CD4-positive, CD25-positive, alpha-beta regulatory T cell (primary cell): ENCODE data around the gene ABCA2. TPM values are rescaled to one million over a fixed set of nuclear protein-coding genes. Genes with fewer than 3 reads are reported as not detected.

Experiments
- ATAC-seq, 2 donors: fragments of 150-1000 bp; cut with Tn5 transposase; one replicate each; pipeline ENCODE4 v1.10.0; 2021; ENCODE audit warnings: low read depth in 2 of 2, moderate number of reproducible peaks in 2 of 2, moderate library complexity in 1 of 2
- DNase-seq, 3 donors: peaks; one replicate each; pipeline versions ENCODE4 v3.0.0 to v3.0.0-alpha.2; 2012 to 2022; ENCODE audit warnings: mixed read lengths in 1 of 3
- H3K27ac ChIP-seq: one replicate; pipeline ENCODE4 v1.7.0; 2013; ENCODE audit warnings: mild to moderate bottlenecking, low read length; ENCODE audit not compliant: insufficient read depth, poor library complexity, severe bottlenecking
- H3K27me3 ChIP-seq: one replicate; pipeline ENCODE4 v1.7.0; 2013; ENCODE audit warnings: low read length; ENCODE audit not compliant: control insufficient read depth, insufficient read depth
- H3K36me3 ChIP-seq: one replicate; pipeline ENCODE4 v1.7.0; 2013; ENCODE audit warnings: mild to moderate bottlenecking, low read length, moderate library complexity; ENCODE audit not compliant: control insufficient read depth, insufficient read depth
- H3K4me1 ChIP-seq: 2 replicates; pipeline ENCODE4 v1.7.0; 2013; ENCODE audit warnings: mild to moderate bottlenecking, low read length; ENCODE audit not compliant: insufficient read depth, control insufficient read depth, poor library complexity, severe bottlenecking
- H3K4me3 ChIP-seq: one replicate; pipeline ENCODE4 v1.7.0; 2013; ENCODE audit warnings: low read depth, mild to moderate bottlenecking, low read length, moderate library complexity
- H3K9me3 ChIP-seq, 2 experiments: 1 replicate in 1 of 2; 2 replicates in 1 of 2; pipeline ENCODE4 v1.7.0; 2013; ENCODE audit warnings: low read length in 2 of 2, mild to moderate bottlenecking in 1 of 2, moderate library complexity in 1 of 2; ENCODE audit not compliant: control insufficient read depth in 2 of 2
- H3K27ac Mint-ChIP-seq, 3 donors: one replicate each; pipeline ENCODE4 v1.8.0; 2020 to 2022; ENCODE audit warnings: mild to moderate bottlenecking in 3 of 3, mixed read lengths in 3 of 3, moderate library complexity in 2 of 3
- H3K27me3 Mint-ChIP-seq: one replicate; pipeline ENCODE4 v1.8.0; 2022; ENCODE audit warnings: mild to moderate bottlenecking, mixed read lengths
- H3K36me3 Mint-ChIP-seq: one replicate; pipeline ENCODE4 v1.8.0; 2020; ENCODE audit warnings: mixed read lengths
- H3K4me1 Mint-ChIP-seq, 4 donors: one replicate each; pipeline ENCODE4 v1.8.0; 2020 to 2022; ENCODE audit warnings: mixed read lengths in 4 of 4, mild to moderate bottlenecking in 1 of 4
- H3K4me3 Mint-ChIP-seq, 4 donors: one replicate each; pipeline ENCODE4 v1.8.0; 2020 to 2022; ENCODE audit warnings: mild to moderate bottlenecking in 4 of 4, mixed read lengths in 4 of 4, moderate library complexity in 3 of 4
- H3K9me3 Mint-ChIP-seq, 7 donors: one replicate each; pipeline ENCODE4 v1.8.0; 2020 to 2022; ENCODE audit warnings: mixed read lengths in 7 of 7, mild to moderate bottlenecking in 3 of 7, moderate library complexity in 2 of 7
- polyA plus RNA-seq, 4 donors: library from polyadenylated mRNA; unstranded; fragments of 300-500 nt; fragmentation: Illumina TruSeq; gene quantifications; one replicate each; pipeline ENCODE4 v1.2.3, GENCODE V29; 2021
- total RNA-seq: library from RNA; stranded (reverse); gene quantifications from one replicate; pipeline ENCODE4 v1.2.3, GENCODE V29; 2022

ABCA2 gene
- total and polyA plus RNA-seq, 5 donors from 2014 or later: 3.8 to 135 (median 4.5) TPM

DNA sequence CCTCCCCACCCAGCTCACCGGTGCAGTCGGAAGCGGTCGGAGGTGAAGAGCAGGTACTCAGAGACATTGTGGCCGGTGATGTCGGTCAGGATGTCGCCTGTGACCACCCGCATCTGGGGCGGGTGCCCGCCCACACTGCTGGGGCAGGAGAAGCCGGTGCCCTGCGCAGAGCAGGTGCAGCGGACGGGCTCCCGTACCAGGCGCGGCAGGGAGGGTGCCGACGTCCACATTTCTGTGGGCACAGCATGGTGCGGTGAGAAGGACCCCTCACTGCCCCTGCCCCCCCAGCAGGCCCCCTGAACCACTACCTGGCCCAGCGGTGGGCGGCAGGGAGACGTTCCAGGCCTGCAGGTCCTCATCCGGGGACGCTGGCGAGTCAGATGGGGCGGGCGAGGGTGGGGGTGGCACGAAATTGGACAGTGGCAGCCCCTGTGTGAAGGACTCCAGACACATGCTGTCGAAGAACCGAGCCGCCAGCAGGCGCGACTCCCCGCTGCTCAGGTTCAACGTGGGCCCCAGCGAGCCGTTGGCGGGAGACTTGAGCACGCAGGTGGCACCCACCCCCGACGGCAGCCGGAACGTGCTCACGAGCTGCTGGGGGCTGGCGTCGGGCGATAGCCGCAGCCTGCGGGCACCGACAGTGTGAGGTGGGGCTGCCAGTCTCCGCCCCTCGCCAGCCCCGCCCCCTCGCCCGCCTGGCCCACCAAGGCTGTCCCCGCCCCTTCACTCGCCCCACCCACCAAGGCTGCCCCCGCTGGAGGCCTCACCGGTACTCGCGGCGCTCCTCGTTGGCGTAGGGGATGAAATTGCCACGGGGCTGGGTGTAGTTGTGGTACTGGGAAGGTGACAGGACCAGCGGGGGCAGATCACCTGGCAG, 15.1 kb downstream of the ABCA2 start:
- H3K4me3 Mint-ChIP-seq: no peak overlapping the region
- Histone ChIP-seq H3K9me3 (no peaks in the 10 kb centered on the region), H3K27me3 (no peaks in the 10 kb centered on the region), H3K4me3 (no peak overlapping the region), H3K36me3 (peaks cover 11% of the 10 kb centered on the region), H3K27ac (no peak overlapping the region), H3K4me1 (no peaks in the 10 kb centered on the region)
- ATAC-seq: no peak
- H3K4me1 Mint-ChIP-seq: no peaks in the 10 kb centered on the region
- H3K9me3 Mint-ChIP-seq: peaks cover 0 to 2% (median 0%) of the 10 kb centered on the region in 7 donors
- no peak for DNase-seq
- H3K27me3 Mint-ChIP-seq: no peaks in the 10 kb centered on the region
- H3K36me3 Mint-ChIP-seq: peaks cover 4% of the 10 kb centered on the region
- H3K27ac Mint-ChIP-seq: no peak overlapping the region

DNA sequence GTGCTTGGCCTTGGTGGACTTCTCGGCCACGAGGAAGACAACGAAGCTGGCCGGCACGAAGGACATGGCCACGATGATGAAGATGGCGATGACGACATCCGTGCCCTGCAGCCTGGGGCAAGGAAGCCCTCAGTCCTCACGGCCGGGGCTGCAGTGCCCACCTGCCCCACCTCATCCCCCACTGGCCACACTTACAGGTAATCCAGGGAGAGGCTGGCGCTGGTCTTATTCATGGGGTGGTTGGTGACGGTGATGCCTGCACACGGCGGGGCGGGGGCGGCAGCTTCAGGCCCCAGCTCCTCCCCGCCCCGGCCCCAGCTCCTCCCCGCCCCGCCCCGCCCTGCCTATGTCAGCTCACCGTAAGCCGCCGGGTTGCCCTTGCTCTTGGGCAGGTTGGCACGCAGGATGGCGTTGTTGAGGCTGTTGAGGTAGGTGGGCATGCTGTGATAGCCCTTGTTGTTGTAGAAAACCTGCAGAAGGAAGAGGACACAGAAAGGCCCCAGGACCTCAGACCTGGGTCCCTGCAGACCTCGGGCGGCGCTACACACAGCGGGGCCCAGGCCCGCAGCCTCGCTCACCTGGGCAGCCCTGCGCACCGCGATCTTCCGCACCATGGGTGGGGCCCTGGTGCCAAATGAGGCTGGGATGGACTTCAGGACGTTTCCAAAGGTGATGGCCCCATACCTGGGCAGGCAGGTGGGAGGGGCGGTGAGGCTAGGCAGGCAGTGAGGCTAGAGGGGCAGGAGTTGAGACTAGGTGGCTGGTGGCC, 15.9 kb downstream of the ABCA2 start:
- Mint-ChIP-seq H3K27me3 (no peaks in the 10 kb centered on the region), H3K36me3 (peaks cover 4% of the 10 kb centered on the region), H3K27ac (no peak overlapping the region), H3K4me3 (no peak overlapping the region), H3K9me3 (peaks cover 0 to 2% (median 0%) of the 10 kb centered on the region in 7 donors), H3K4me1 (no peaks in the 10 kb centered on the region)
- Histone ChIP-seq H3K9me3 (no peaks in the 10 kb centered on the region), H3K36me3 (peaks cover 11% of the 10 kb centered on the region), H3K4me1 (no peaks in the 10 kb centered on the region), H3K27me3 (no peaks in the 10 kb centered on the region), H3K27ac (no peak overlapping the region), H3K4me3 (no peak overlapping the region)
- no peak for ATAC-seq
- no peak for DNase-seq

DNA sequence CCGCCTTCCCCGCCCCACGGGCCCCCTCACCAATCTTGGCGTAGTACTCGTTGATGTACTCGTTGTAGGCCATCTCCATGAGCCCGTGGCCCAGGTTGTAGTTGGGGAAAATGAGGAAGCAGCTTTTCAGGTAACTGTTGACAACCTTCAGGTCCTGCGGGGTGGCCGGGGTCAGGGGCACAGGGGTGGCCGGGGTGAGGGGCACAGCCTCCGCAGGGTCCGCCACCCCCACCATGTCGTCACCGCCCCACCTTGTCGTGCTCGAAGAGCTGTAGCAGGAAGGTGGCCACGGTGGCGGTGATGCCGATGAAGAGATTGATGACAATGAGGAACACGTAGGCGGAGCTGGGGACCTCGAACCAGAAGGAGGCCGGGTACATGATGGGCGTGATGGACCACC, 16.9 kb downstream of the ABCA2 start:
- no peaks in the 10 kb centered on the region for H3K4me1 ChIP-seq
- no peak for DNase-seq
- Mint-ChIP-seq H3K36me3 (no peaks in the 10 kb centered on the region), H3K4me1 (no peaks in the 10 kb centered on the region), H3K27ac (no peak overlapping the region), H3K4me3 (no peak overlapping the region), H3K27me3 (no peaks in the 10 kb centered on the region), H3K9me3 (no peaks in the 10 kb centered on the region)
- H3K27me3 ChIP-seq: no peaks in the 10 kb centered on the region
- H3K36me3 ChIP-seq: peaks cover 9% of the 10 kb centered on the region
- ATAC-seq: no peak
- H3K4me3 ChIP-seq: no peak overlapping the region
- H3K27ac ChIP-seq: no peak overlapping the region
- no peaks in the 10 kb centered on the region for H3K9me3 ChIP-seq

DNA sequence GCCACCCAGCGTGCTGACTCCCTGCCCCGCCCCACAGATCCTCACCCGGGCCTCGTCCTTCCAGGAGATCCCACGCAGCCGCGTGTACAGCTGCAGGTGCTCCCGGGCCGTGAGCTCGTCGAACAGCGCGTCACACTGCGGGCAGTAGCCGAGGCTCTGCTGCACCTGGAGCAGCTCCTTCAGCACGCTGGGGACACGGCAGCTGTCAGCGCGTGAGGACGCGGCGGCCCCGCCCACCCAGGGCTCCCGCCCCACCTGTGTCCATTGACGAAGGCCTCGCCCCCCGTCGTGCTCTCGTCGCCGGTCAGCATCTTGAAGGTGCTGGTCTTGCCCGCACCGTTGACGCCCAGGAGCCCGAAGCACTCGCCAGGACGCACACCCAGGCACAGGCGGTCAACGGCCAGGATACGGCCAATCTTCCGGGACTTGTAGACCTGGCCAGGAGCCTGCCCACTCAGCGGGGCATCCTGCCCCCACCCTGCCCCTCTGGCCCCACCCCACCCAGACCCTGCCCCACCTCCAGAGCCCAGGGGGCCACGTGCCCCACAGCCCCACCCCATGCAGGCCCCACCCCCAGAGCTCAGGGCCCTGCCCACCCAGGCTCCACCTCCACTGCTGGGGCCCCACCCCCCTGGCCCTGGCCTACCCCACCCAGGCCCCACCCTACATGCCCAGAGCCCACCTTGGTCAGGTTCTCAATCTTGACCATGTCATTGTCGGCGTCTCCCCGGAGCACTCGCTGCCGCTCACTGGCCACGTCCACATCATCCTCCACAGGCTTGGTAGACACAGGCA, 17.9 kb downstream of the ABCA2 start:
- Histone ChIP-seq H3K27ac (no peak overlapping the region), H3K27me3 (no peaks in the 10 kb centered on the region), H3K36me3 (peaks cover 2% of the 10 kb centered on the region), H3K9me3 (no peaks in the 10 kb centered on the region), H3K4me1 (no peaks in the 10 kb centered on the region), H3K4me3 (no peak overlapping the region)
- H3K4me1 Mint-ChIP-seq: no peaks in the 10 kb centered on the region
- DNase-seq (no peak), ATAC-seq (no peak)
- no peak overlapping the region for H3K4me3 Mint-ChIP-seq
- H3K27ac Mint-ChIP-seq: no peak overlapping the region
- no peaks in the 10 kb centered on the region for H3K9me3 Mint-ChIP-seq
- no peaks in the 10 kb centered on the region for H3K27me3 Mint-ChIP-seq
- H3K36me3 Mint-ChIP-seq: no peaks in the 10 kb centered on the region

DNA sequence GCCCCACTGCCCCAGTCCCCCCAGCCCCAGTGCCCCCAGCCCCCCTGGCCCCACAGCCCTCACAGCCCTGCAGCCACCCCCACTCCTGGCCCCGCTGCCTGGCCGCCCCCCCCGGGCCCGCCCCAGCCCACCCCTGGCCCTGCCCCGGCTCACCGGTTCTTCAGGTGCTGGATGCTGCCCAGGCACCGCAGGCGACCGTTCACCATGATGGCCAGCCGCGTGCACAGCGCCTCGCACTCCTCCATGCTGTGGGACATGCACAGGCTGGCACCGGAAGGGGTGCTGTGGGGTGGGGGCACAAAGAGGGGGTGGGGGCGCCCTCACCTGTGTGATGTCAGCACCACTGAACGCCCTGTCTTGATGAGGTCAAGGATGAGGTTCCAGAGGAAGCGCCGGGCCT, 18.8 kb downstream of the ABCA2 start:
- H3K36me3 Mint-ChIP-seq: no peaks in the 10 kb centered on the region
- no peak overlapping the region for H3K27ac Mint-ChIP-seq
- Histone ChIP-seq H3K36me3 (peaks cover 2% of the 10 kb centered on the region), H3K27ac (no peak overlapping the region), H3K9me3 (no peaks in the 10 kb centered on the region), H3K27me3 (no peaks in the 10 kb centered on the region), H3K4me3 (no peak overlapping the region), H3K4me1 (no peaks in the 10 kb centered on the region)
- ATAC-seq (no peak), DNase-seq (no peak)
- peaks cover 0 to 4% (median 0%) of the 10 kb centered on the region in 4 donors for H3K4me1 Mint-ChIP-seq
- H3K4me3 Mint-ChIP-seq: no peak overlapping the region
- H3K9me3 Mint-ChIP-seq: no peaks in the 10 kb centered on the region
- no peaks in the 10 kb centered on the region for H3K27me3 Mint-ChIP-seq

DNA sequence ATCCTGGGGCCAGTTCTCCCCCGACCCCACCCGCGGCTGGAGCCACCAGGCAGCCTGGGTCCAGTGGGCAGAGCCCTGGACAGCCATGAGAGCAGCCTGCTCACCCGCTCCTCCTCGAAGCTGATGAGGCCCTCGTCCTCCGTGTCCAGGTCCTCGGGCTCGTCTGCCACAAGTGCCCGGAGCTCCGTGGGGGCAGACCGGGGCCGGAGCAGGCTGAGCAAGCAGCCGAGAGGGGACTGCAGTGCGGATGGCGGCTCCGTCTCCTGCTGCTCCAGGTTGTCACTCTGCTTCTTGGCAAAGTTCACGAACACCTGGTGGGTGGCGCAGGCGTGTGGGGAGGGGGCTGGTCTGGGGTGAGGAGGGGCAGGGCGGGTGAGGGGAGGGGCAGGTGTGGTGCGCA, 19.7 kb downstream of the ABCA2 start:
- ATAC-seq: no peak
- no peaks in the 10 kb centered on the region for H3K9me3 Mint-ChIP-seq
- H3K27ac ChIP-seq: no peak overlapping the region

DNA sequence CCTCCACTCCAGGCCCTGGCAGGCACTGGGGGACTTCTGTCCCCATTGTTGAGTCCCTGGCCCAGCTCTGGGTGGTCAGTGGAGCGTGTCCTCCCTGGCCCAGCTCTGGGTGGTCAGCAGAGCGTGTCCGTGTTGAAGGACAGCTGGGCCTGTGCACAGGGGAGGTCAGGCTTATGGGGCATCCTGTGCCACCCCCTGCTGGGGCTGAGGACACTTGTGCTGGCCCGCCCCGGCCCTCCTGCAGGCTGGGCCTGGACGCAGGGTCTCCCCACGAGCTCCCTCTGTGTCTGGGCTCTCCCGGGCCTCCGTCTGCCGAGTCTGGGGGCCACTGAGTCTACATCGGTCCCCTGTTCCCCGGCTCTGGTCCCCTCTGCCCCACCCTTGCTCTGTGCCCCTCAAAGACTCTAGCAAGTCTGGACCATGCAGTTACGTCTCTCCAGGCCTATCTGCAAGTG, 20.2 kb downstream of the ABCA2 start:
- H3K4me3 ChIP-seq: no peak overlapping the region
- no peaks in the 10 kb centered on the region for H3K36me3 Mint-ChIP-seq
- H3K36me3 ChIP-seq: no peaks in the 10 kb centered on the region
- no peaks in the 10 kb centered on the region for H3K27me3 Mint-ChIP-seq
- H3K27ac ChIP-seq: no peak overlapping the region
- no peak overlapping the region for H3K4me3 Mint-ChIP-seq
- no peaks in the 10 kb centered on the region for H3K4me1 ChIP-seq
- no peak overlapping the region for H3K27ac Mint-ChIP-seq
- no peaks in the 10 kb centered on the region for H3K27me3 ChIP-seq
- H3K9me3 ChIP-seq: no peaks in the 10 kb centered on the region
- DNase-seq (no peak), ATAC-seq (no peak)
- H3K4me1 Mint-ChIP-seq: peaks cover 0 to 4% (median 0%) of the 10 kb centered on the region in 4 donors
- no peaks in the 10 kb centered on the region for H3K9me3 Mint-ChIP-seq

More for the DNA sequence above, 19.7 kb downstream of the ABCA2 start:
- Mint-ChIP-seq H3K36me3 (no peaks in the 10 kb centered on the region), H3K27me3 (no peaks in the 10 kb centered on the region), H3K27ac (no peak overlapping the region), H3K4me1 (peaks cover 0 to 4% (median 0%) of the 10 kb centered on the region in 4 donors), H3K4me3 (no peak overlapping the region)
- DNase-seq: no peak
- Histone ChIP-seq H3K4me1 (no peaks in the 10 kb centered on the region), H3K27me3 (no peaks in the 10 kb centered on the region), H3K9me3 (no peaks in the 10 kb centered on the region), H3K4me3 (no peak overlapping the region), H3K36me3 (no peaks in the 10 kb centered on the region)
